Testis (tissue), 2 donors: ENCODE measurements around the gene SAPCD2.

Experiments
- POLR2A ChIP-seq: fragments of 450-650 bp; IDR thresholded peaks from one replicate; pipeline ENCODE4 v1.6.1; 2017; ENCODE audit warnings: antibody characterized with exemption, mild to moderate bottlenecking, moderate library complexity
- TF ChIP-seq, protein P1 (sequence below), 3 experiments: fragments of 450-650 bp in 2 of 3; fragments of 200-600 bp in 1 of 3; sonication (generic) in 1 of 3; IDR thresholded peaks; one replicate each; pipeline ENCODE4 v1.5.1; 2016 to 2019; ENCODE audit warnings: antibody characterized with exemption in 3 of 3, mild to moderate bottlenecking in 2 of 3, moderate library complexity in 1 of 3

DNA sequence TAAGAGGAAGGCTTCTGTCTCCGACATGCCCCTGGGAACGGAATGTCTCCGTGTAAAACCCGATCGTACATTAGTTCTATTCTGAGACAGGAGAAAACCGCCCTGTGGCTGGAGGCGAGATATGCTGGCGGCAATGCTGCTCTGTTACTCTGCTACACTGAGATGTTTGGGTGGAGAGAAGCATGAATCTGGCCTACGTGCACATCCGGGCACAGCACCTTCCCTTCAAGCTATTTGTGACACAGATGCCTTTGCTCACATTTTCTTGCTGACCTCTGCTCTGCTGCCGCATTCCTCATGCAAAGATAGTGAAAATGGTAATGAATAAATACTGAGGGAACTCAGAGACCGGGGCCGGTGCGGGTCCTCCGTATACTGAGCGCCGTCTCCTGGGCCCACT lies 46.4 kb upstream of the SAPCD2 start:
- TF ChIP-seq, protein P1, sequence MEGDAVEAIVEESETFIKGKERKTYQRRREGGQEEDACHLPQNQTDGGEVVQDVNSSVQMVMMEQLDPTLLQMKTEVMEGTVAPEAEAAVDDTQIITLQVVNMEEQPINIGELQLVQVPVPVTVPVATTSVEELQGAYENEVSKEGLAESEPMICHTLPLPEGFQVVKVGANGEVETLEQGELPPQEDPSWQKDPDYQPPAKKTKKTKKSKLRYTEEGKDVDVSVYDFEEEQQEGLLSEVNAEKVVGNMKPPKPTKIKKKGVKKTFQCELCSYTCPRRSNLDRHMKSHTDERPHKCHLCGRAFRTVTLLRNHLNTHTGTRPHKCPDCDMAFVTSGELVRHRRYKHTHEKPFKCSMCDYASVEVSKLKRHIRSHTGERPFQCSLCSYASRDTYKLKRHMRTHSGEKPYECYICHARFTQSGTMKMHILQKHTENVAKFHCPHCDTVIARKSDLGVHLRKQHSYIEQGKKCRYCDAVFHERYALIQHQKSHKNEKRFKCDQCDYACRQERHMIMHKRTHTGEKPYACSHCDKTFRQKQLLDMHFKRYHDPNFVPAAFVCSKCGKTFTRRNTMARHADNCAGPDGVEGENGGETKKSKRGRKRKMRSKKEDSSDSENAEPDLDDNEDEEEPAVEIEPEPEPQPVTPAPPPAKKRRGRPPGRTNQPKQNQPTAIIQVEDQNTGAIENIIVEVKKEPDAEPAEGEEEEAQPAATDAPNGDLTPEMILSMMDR (IDR thresholded peaks at IDR 0.05) = no peak
- no peak for TF ChIP-seq POLR2A
